Fibroblast of lung (primary cell): ENCODE measurements around the gene SLC1A4. TPM values are rescaled to one million over a fixed set of nuclear protein-coding genes. Genes with fewer than 3 reads are reported as not detected.

ENCODE experiments used
- DNase-seq, 2 donors: peaks; one replicate each; pipeline versions ENCODE4 v3.0.0 to v3.0.0-alpha.2; 2010; ENCODE audit warnings: low read depth in 2 of 2
- H2AFZ ChIP-seq: 2 replicates; pipeline ENCODE4 v1.5.1; 2012; ENCODE audit warnings: low read length, control low read depth, inconsistent platforms
- H3K27ac ChIP-seq: 2 replicates; pipeline ENCODE4 v1.5.1; 2011; ENCODE audit warnings: low read length, control low read depth; ENCODE audit not compliant: insufficient read depth
- H3K27me3 ChIP-seq: 2 replicates; pipeline ENCODE4 v1.5.1; 2011; ENCODE audit warnings: mild to moderate bottlenecking, low read length; ENCODE audit not compliant: control insufficient read depth, insufficient read depth
- H3K36me3 ChIP-seq: 2 replicates; pipeline ENCODE4 v1.5.1; 2011; ENCODE audit warnings: low read length; ENCODE audit not compliant: control insufficient read depth, insufficient read depth
- H3K4me1 ChIP-seq: 2 replicates; pipeline ENCODE4 v1.5.1; 2011; ENCODE audit warnings: low read length; ENCODE audit not compliant: control insufficient read depth, insufficient read depth; ENCODE audit errors: extremely low read depth
- H3K4me2 ChIP-seq: 2 replicates; pipeline ENCODE4 v1.5.1; 2011; ENCODE audit warnings: low read length, control low read depth; ENCODE audit not compliant: insufficient read depth; ENCODE audit errors: extremely low read depth
- H3K4me3 ChIP-seq, 4 experiments: fragments of 200-600 bp in 1 of 4; sonication (generic) in 1 of 4; replicated peaks in 1 of 4; 2 replicates each; pipeline ENCODE4 v1.5.1; 2011 to 2016; ENCODE audit warnings: low read length in 4 of 4, low read depth in 3 of 4, mild to moderate bottlenecking in 3 of 4, control low read depth in 2 of 4, inconsistent platforms in 1 of 4, mixed read lengths in 1 of 4; ENCODE audit not compliant: insufficient read depth in 1 of 4; ENCODE audit errors: control extremely low read depth in 1 of 4
- H3K79me2 ChIP-seq: 2 replicates; pipeline ENCODE4 v1.5.1; 2012; ENCODE audit warnings: mild to moderate bottlenecking, low read length, inconsistent platforms; ENCODE audit not compliant: control insufficient read depth, insufficient read depth
- H3K9ac ChIP-seq: 2 replicates; pipeline ENCODE4 v1.5.1; 2011; ENCODE audit warnings: mild to moderate bottlenecking, low read length, control low read depth; ENCODE audit not compliant: insufficient read depth
- H3K9me3 ChIP-seq: 2 replicates; pipeline ENCODE4 v1.5.1; 2012; ENCODE audit warnings: low read depth, low read length; ENCODE audit not compliant: control insufficient read depth, insufficient read depth
- H4K20me1 ChIP-seq: 2 replicates; pipeline ENCODE4 v1.5.1; 2011; ENCODE audit warnings: low read length; ENCODE audit not compliant: control insufficient read depth, insufficient read depth; ENCODE audit errors: extremely low read depth
- EZH2 ChIP-seq: IDR thresholded peaks from 2 replicates; pipeline ENCODE4 v1.5.1; 2012; ENCODE audit warnings: low read length, control low read depth, mild to moderate bottlenecking; ENCODE audit errors: missing control alignments
- polyA minus RNA-seq: library from RNA; depleted of rRNA, polyadenylated mRNA; stranded (reverse); fragments of >200 nt; gene quantifications from 2 replicates; pipeline ENCODE4 v1.2.3, GENCODE V29; 2011; ENCODE audit warnings: low replicate concordance
- polyA plus RNA-seq, 2 donors: library from polyadenylated mRNA; depleted of rRNA in 1 of 2; stranded (reverse) in 1 of 2; unstranded in 1 of 2; fragments of >200 nt; gene quantifications; 2 replicates each; pipeline ENCODE4 v1.2.1, GENCODE V29; 2011 to 2012; ENCODE audit warnings: missing spikeins in 1 of 2
- total RNA-seq: library from RNA; depleted of rRNA; stranded (reverse); fragments of >200 nt; gene quantifications from 2 replicates; pipeline ENCODE4 v1.2.1, GENCODE V29; 2014
- TF ChIP-seq, protein P1 (sequence below), 2 donors: IDR thresholded peaks in 1 of 2; conservative IDR thresholded peaks in 1 of 2; 1 replicate in 1 of 2; 2 replicates in 1 of 2; pipeline ENCODE4 v1.5.1; 2011 to 2012; ENCODE audit warnings: low read length in 2 of 2, control low read depth in 1 of 2, inconsistent platforms in 1 of 2, low read depth in 1 of 2, mild to moderate bottlenecking in 1 of 2

Gene SLC1A4
- 13.1 and 20.8 TPM in 2 replicates for total RNA-seq
- 4.9 and 6.0 TPM in 2 replicates for polyA plus RNA-seq
- polyA plus RNA-seq (2012), result 5.2 and 6.2 TPM in 2 replicates
- polyA minus RNA-seq, result 11.4 and 16.6 TPM in 2 replicates

DNA sequence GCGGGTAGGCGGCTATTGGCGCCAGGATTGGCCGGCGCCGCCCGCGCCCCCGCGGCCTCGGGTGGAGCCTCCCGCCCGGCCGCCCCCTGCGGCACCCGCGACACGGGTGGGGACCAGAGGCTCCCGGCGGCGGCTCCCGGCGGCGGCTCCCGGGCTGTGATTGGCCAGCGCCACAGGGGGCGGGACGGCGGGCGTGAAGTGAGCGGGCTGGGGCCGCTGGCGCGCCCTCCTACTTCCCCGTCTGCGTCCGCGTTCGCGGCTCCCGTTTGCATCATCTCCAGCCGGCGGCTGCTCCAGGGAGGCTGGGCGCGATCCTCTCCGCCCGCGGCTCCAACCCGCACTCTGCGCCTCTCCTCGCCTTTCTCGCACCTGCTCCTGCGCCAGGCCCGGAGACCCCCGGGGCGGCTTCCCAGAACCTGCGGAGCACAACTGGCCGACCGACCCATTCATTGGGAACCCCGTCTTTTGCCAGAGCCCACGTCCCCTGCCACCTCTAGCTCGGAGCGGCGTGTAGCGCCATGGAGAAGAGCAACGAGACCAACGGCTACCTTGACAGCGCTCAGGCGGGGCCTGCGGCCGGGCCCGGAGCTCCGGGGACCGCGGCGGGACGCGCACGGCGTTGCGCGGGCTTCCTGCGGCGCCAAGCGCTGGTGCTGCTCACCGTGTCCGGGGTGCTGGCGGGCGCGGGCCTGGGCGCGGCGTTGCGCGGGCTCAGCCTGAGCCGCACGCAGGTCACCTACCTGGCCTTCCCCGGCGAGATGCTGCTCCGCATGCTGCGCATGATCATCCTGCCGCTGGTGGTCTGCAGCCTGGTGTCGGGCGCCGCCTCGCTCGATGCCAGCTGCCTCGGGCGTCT lies at the start of gene SLC1A4:
Gene SLC1A4, plus strand, starts transcription at position 274 of the 856 bp plus-strand sequence. Its CDS starts 245 bp downstream, at position 519.
- Histone ChIP-seq H3K4me2 (peak within 1 kb of the TSS; percentile 83), H3K9me3 (no peaks in the 10 kb centered on the region), H3K27me3 (no peaks in the 10 kb centered on the region), H4K20me1 (no peaks in the 10 kb centered on the region), H3K36me3 (no peaks in the 10 kb centered on the region), H3K4me3 (peak within 1 kb of the TSS; percentile 69 to 80 (median 74)), H3K79me2 (no peaks in the 10 kb centered on the region), H3K9ac (peak within 1 kb of the TSS; percentile 91), H3K27ac (peak within 1 kb of the TSS; percentile 87), H2AFZ (peak within 1 kb of the TSS; percentile 70), H3K4me1 (peaks cover 3% of the 10 kb centered on the region)
- peak; percentile 82 to 87 for DNase-seq
- TF ChIP-seq, protein P1, sequence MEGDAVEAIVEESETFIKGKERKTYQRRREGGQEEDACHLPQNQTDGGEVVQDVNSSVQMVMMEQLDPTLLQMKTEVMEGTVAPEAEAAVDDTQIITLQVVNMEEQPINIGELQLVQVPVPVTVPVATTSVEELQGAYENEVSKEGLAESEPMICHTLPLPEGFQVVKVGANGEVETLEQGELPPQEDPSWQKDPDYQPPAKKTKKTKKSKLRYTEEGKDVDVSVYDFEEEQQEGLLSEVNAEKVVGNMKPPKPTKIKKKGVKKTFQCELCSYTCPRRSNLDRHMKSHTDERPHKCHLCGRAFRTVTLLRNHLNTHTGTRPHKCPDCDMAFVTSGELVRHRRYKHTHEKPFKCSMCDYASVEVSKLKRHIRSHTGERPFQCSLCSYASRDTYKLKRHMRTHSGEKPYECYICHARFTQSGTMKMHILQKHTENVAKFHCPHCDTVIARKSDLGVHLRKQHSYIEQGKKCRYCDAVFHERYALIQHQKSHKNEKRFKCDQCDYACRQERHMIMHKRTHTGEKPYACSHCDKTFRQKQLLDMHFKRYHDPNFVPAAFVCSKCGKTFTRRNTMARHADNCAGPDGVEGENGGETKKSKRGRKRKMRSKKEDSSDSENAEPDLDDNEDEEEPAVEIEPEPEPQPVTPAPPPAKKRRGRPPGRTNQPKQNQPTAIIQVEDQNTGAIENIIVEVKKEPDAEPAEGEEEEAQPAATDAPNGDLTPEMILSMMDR (conservative IDR thresholded peaks at IDR 0.05 in 1 of 2, IDR thresholded peaks at IDR 0.05 in 1 of 2; ENCODE audit: low read depth in 1 of 2, low read length in 2 of 2), result no peak
- TF ChIP-seq EZH2, result no peak

DNA sequence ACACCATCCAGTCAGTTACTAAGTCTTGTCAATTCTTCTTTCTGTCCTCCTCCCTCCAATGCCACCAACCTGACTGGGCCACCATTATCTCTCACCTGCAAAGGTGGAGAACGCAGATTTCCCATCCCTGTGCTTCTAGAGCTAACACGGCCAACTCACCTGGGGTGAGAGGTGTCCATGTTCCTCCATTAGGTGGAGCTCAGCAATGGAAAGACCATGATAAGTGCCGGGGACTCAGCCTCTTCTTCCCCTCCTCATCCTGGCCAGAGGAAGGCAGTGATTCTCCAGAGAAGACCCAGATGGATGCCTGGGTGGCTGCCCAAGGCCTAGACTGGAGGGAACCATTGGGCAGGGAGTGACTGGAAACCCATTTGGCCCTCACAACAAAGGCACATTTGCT lies 48.1 kb upstream of the SLC1A4 start:
- Histone ChIP-seq H3K36me3 (no peaks in the 10 kb centered on the region), H3K4me3 (no peak overlapping the region), H3K27me3 (peaks cover 5% of the 10 kb centered on the region), H3K4me1 (no peaks in the 10 kb centered on the region), H3K9me3 (no peaks in the 10 kb centered on the region), H3K9ac (no peak overlapping the region), H3K27ac (no peak overlapping the region), H2AFZ (no peak overlapping the region), H3K4me2 (no peak overlapping the region), H4K20me1 (no peaks in the 10 kb centered on the region), H3K79me2 (no peaks in the 10 kb centered on the region)
- no peak for DNase-seq
- TF ChIP-seq, protein P1 (conservative IDR thresholded peaks at IDR 0.05 in 1 of 2, IDR thresholded peaks at IDR 0.05 in 1 of 2; ENCODE audit: low read depth in 1 of 2, low read length in 2 of 2), result no peak
- no peak for TF ChIP-seq EZH2

DNA sequence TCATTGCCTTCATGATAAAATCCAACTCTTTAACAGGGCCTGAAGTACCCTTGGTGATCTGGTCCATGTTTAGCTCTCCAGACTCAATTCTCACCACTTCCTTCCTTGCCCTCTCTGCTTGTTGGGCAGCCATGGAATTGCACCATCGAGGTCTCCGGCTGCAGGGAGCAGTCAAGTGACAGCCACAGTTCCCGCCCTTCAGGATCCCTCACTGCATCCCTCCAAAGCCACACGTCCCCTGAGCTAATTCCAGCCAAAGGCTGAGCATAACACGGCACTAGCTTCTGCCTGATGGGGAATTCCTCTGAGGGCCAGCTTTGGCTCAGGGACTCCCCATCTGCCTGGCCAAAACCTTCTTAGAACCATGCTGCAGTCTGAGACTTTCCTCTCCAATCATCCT lies 47.4 kb upstream of the SLC1A4 start:
- H3K4me1 ChIP-seq, result no peaks in the 10 kb centered on the region
- no peak for DNase-seq
- H3K4me2 ChIP-seq, result no peak overlapping the region
- H3K27ac ChIP-seq, result no peak overlapping the region
- no peak overlapping the region for H3K9ac ChIP-seq
- H2AFZ ChIP-seq, result no peak overlapping the region
- H3K36me3 ChIP-seq, result no peaks in the 10 kb centered on the region
- no peak overlapping the region for H3K4me3 ChIP-seq
- H3K27me3 ChIP-seq, result peaks cover 5% of the 10 kb centered on the region
- no peaks in the 10 kb centered on the region for H4K20me1 ChIP-seq
- no peaks in the 10 kb centered on the region for H3K79me2 ChIP-seq
- TF ChIP-seq, protein P1 (conservative IDR thresholded peaks at IDR 0.05 in 1 of 2, IDR thresholded peaks at IDR 0.05 in 1 of 2; ENCODE audit: low read depth in 1 of 2, low read length in 2 of 2), result no peak
- no peaks in the 10 kb centered on the region for H3K9me3 ChIP-seq
